K562 (cell line): Measurements from ENCODE around the gene MKRN2OS. TPM values are rescaled to one million over a fixed set of nuclear protein-coding genes. Genes with fewer than 3 reads are reported as not detected.

Source experiments
- ATAC-seq: fragments of 200-7000 bp; cut with Tn5 transposase; 3 replicates; pipeline ENCODE4 v1.9.1; 2020; ENCODE audit warnings: moderate library complexity
- BruUV-seq: library from RNA; stranded (reverse); fragments of 400-500 nt; replicated peaks from 2 replicates; lab custom pipeline; 2021; lab: Mats Ljungman, UMichigan
- CTCF ChIA-PET: fragments of 300-600 bp; formaldehyde crosslinking; extraction: SDS; loops from one replicate; lab custom pipeline; 2021; ENCODE audit warnings: low intra/inter-chr PET ratio; lab: Yijun Ruan, JAX
- POLR2A ChIA-PET: fragments of 300-600, 350-650 bp; sonication (Branson Sonifier 250); formaldehyde crosslinking; extraction: SDS; loops from one replicate; lab custom pipeline; 2021; ENCODE audit warnings: antibody characterized with exemption, inconsistent platforms; lab: Yijun Ruan, JAX
- DNase-seq, 4 experiments: peaks; one replicate each; pipeline versions ENCODE4 v3.0.0 to v3.0.0-alpha.2; 2011 to 2018; ENCODE audit warnings: low spot score in 3 of 4, mixed read lengths in 3 of 4; ENCODE audit errors: extremely low read depth in 1 of 4
- FAIRE-seq: peaks from 2 replicates; lab custom pipeline; 2011; peaks lifted over from hg19 to GRCh38; lab: Jason Lieb, UNC
- H2AFZ ChIP-seq: 2 replicates; pipeline ENCODE4 v1.6.0; 2011; ENCODE audit warnings: low read depth, low read length, control low read depth, inconsistent platforms
- H3K27ac ChIP-seq: fragments of 200-600 bp; 3 replicates; pipeline ENCODE4 v1.8.0; 2011; ENCODE audit warnings: low read depth, mild to moderate bottlenecking, control low read depth, inconsistent platforms, low read length, moderate library complexity, mixed read lengths; ENCODE audit errors: extremely low read depth
- H3K27me3 ChIP-seq, 2 experiments: fragments of 300-600 bp in 1 of 2; 2 replicates in 1 of 2; 3 replicates in 1 of 2; pipeline versions ENCODE4 v1.6.0 to v1.8.0; 2011; ENCODE audit warnings: inconsistent platforms in 2 of 2, low read length in 2 of 2, mild to moderate bottlenecking in 1 of 2, mixed read lengths in 1 of 2, moderate library complexity in 1 of 2; ENCODE audit not compliant: control insufficient read depth in 2 of 2, insufficient read depth in 2 of 2
- H3K36me3 ChIP-seq: fragments of 300-600 bp; 3 replicates; pipeline ENCODE4 v1.8.0; 2011; ENCODE audit warnings: mild to moderate bottlenecking, low read length, inconsistent platforms; ENCODE audit not compliant: control insufficient read depth, insufficient read depth
- H3K4me1 ChIP-seq, 2 experiments: fragments of 200-600 bp in 1 of 2; replicated peaks in 1 of 2; 2 replicates in 1 of 2; 3 replicates in 1 of 2; pipeline versions ENCODE4 v1.5.1 to v1.8.0; 2011; ENCODE audit warnings: inconsistent platforms in 2 of 2, low read length in 2 of 2, mild to moderate bottlenecking in 1 of 2, mixed read lengths in 1 of 2, moderate library complexity in 1 of 2; ENCODE audit not compliant: control insufficient read depth in 2 of 2, insufficient read depth in 2 of 2
- H3K4me2 ChIP-seq: 2 replicates; pipeline ENCODE4 v1.6.1; 2011; ENCODE audit warnings: low read length, control low read depth, inconsistent platforms, mixed read lengths; ENCODE audit not compliant: insufficient read depth
- H3K4me3 ChIP-seq: fragments of 200-600 bp; sonication (generic), shearing (Covaris generic); 2 replicates; pipeline ENCODE4 v1.5.1; 2016; ENCODE audit warnings: control low read depth, inconsistent platforms
- H3K79me2 ChIP-seq: fragments of 200-600 bp; 3 replicates; pipeline ENCODE4 v1.8.0; 2011; ENCODE audit warnings: low read length, inconsistent platforms; ENCODE audit not compliant: control insufficient read depth, insufficient read depth
- H3K9ac ChIP-seq, 2 experiments: 2 replicates each; pipeline versions ENCODE4 v1.6.0 to v1.6.1; 2011; ENCODE audit warnings: low read depth in 2 of 2, low read length in 2 of 2, control low read depth in 1 of 2, inconsistent platforms in 1 of 2, mild to moderate bottlenecking in 1 of 2, mixed read lengths in 1 of 2; ENCODE audit not compliant: insufficient read depth in 1 of 2
- H3K9me1 ChIP-seq: one replicate; pipeline ENCODE4 v1.6.0; 2011; ENCODE audit warnings: inconsistent platforms, mild to moderate bottlenecking, low read length, moderate library complexity; ENCODE audit not compliant: control insufficient read depth, insufficient read depth
- H3K9me3 ChIP-seq: replicated peaks from 2 replicates; pipeline ENCODE4 v1.5.1; 2011; ENCODE audit warnings: low read depth, low read length, inconsistent platforms; ENCODE audit not compliant: control insufficient read depth, insufficient read depth
- H4K20me1 ChIP-seq: replicated peaks from 2 replicates; pipeline ENCODE4 v1.6.1; 2011; ENCODE audit warnings: low read length, inconsistent platforms, mixed read lengths; ENCODE audit not compliant: control insufficient read depth, insufficient read depth
- CC2D1A ChIP-seq: fragments of 450-650 bp; IDR thresholded peaks from 2 replicates; pipeline ENCODE4 v1.6.1; 2017; ENCODE audit warnings: mild to moderate bottlenecking
- E2F8 ChIP-seq: fragments of 450-650 bp; IDR thresholded peaks from 2 replicates; pipeline ENCODE4 v1.7.1; 2018; ENCODE audit warnings: mild to moderate bottlenecking, low read depth; ENCODE audit not compliant: partially characterized antibody
- ESRRB ChIP-seq: fragments of 250-450 bp; sonication (Bioruptor Pico); IDR thresholded peaks from 2 replicates; pipeline ENCODE4 v1.5.0; 2020; ENCODE audit warnings: mild to moderate bottlenecking, moderate library complexity, borderline replicate concordance
- EZH2 ChIP-seq: IDR thresholded peaks from 2 replicates; pipeline ENCODE4 v1.6.1; 2012; ENCODE audit warnings: low read depth, mild to moderate bottlenecking, inconsistent platforms, low read length, borderline replicate concordance
- GABPB1 ChIP-seq: sonication (generic); formaldehyde crosslinking; IDR thresholded peaks from 2 replicates; pipeline ENCODE4 v1.8.0; 2022; ENCODE audit warnings: mild to moderate bottlenecking, missing genetic modification reagents
- JUNB ChIP-seq: fragments of 450-650 bp; formaldehyde crosslinking; conservative IDR thresholded peaks from 2 replicates; pipeline ENCODE4 v1.4.0; 2020; ENCODE audit warnings: mild to moderate bottlenecking
- NCOA1 ChIP-seq: fragments of 450-650 bp; IDR thresholded peaks from 2 replicates; pipeline ENCODE4 v1.6.1; 2016; ENCODE audit warnings: low read depth
- NCOA4 ChIP-seq: fragments of 450-650 bp; IDR thresholded peaks from 2 replicates; pipeline ENCODE4 v1.6.1; 2018; ENCODE audit warnings: mild to moderate bottlenecking; ENCODE audit not compliant: partially characterized antibody
- RBM22 ChIP-seq: fragments of 200-400 bp; formaldehyde crosslinking; IDR thresholded peaks from 2 replicates; pipeline ENCODE4 v1.6.1; 2018; ENCODE audit warnings: low read length, low read depth; ENCODE audit not compliant: poor library complexity, severe bottlenecking
- THAP7 ChIP-seq: fragments of 250-450 bp; sonication (Bioruptor Pico); IDR thresholded peaks from 2 replicates; pipeline ENCODE4 v1.5.0; 2021
- VEZF1 ChIP-seq: fragments of 200-800 bp; sonication (Bioruptor generic); IDR thresholded peaks from 2 replicates; pipeline ENCODE4 v1.6.1; 2017; ENCODE audit warnings: missing genetic modification characterization, missing compliant biosample characterization
- ZNF609 ChIP-seq: sonication (generic); formaldehyde crosslinking; IDR thresholded peaks from 2 replicates; pipeline ENCODE4 v1.8.1; 2023; ENCODE audit warnings: missing genetic modification reagents, mild to moderate bottlenecking, borderline replicate concordance
- WGBS: fragments of 100-300 bp; shearing (Covaris generic); methylation state at CpG from one replicate; pipeline ENCODE4 v1.1.6; 2016; ENCODE audit warnings: low coverage, mixed read lengths; ENCODE audit not compliant: insufficient coverage; ENCODE audit errors: missing lambda C conversion rate; 5-methylcytosine and 5-hydroxymethylcytosine counted together
- in situ Hi-C: fragments of 300-500 bp; cut with MboI; formaldehyde crosslinking; loops from 4 replicates; pipeline ENCODE4 v1.15.0; 2018; ENCODE audit warnings: inconsistent platforms, mixed read lengths
- intact Hi-C: fragments of 100-400 bp; cut with micrococcal nuclease; formaldehyde crosslinking; loops from 2 replicates; pipeline ENCODE4 v1.14.2; 2022
- polyA plus RNA-seq, 8 experiments: library from polyadenylated mRNA; depleted of rRNA in 4 of 8; stranded (reverse) in 5 of 8; unstranded in 3 of 8; fragments of >200 nt; fragmentation: Nextera tagmentation in 2 of 8; fragmentation: Illumina TruSeq in 1 of 8; extraction: Ambion mirVana in 2 of 8; extraction: Trizol in 1 of 8; gene quantifications; 2 replicates each; pipeline versions ENCODE4 v1.2.1 to v1.2.3, GENCODE V29; 2011 to 2014; ENCODE audit warnings: inconsistent platforms in 1 of 8, missing spikeins in 1 of 8
- total RNA-seq, 7 experiments: library from RNA; depleted of rRNA in 6 of 7; stranded (reverse); fragments of >200 nt in 6 of 7; fragmentation: Illumina TruSeq in 2 of 7; extraction: Trizol in 2 of 7; gene quantifications; 2 replicates each; pipeline versions ENCODE4 v1.2.1 to v1.2.3, GENCODE V29; 2011 to 2021; ENCODE audit warnings: low replicate concordance in 1 of 7

Gene MKRN2OS
- total and polyA plus RNA-seq, 9 of the 15 experiments (the other 6 are each of a cell fraction or from before 2014, with no cell fraction given) = 0.11 to 0.27 (median 0.17) TPM; not detected in 6

GRCh38 chr3:12532182-12532581 is 13.1 kb downstream of the MKRN2OS start (continued):
- TF ChIP-seq NCOA4 = no peak
- no peak for TF ChIP-seq EZH2
- no peak for TF ChIP-seq JUNB
- TF ChIP-seq, all 486 proteins: peak for 0

GRCh38 chr3:12527757-12528143 is 17.5 kb downstream of the MKRN2OS start:
- POLR2A ChIA-PET = interaction anchor here (0.5 kb wide), 1 partner anchor 137 kb away, joined by 3 read pairs; no protein-coding TSS in a partner anchor
- in situ Hi-C loops = no loop called here
- intact Hi-C loops = no loop called here
- no peak for TF ChIP-seq RBM22
- no peak for TF ChIP-seq GABPB1 (CRISPR knock-in tag)
- TF ChIP-seq CC2D1A = no peak
- no peak for TF ChIP-seq VEZF1 (CRISPR knock-in tag)
- no peak for TF ChIP-seq THAP7 (CRISPR knock-in tag)
- TF ChIP-seq E2F8 = no peak
- no peak for TF ChIP-seq NCOA1
- no peak for TF ChIP-seq ZNF609 (CRISPR knock-in tag)
- TF ChIP-seq ESRRB (CRISPR knock-in tag) = no peak

More at GRCh38 chr3:12527757-12528143, 17.5 kb downstream of the MKRN2OS start:
- no TSS peak for BruUV-seq
- no peaks in the 10 kb centered on the region for H3K27me3 ChIP-seq
- DNase-seq (no peak), FAIRE-seq (no peak), ATAC-seq (no peak)
- H2AFZ ChIP-seq = no peak overlapping the region
- no peak overlapping the region for H3K4me3 ChIP-seq
- H3K9me1 ChIP-seq = no peaks in the 10 kb centered on the region
- peaks cover 86% of the 10 kb centered on the region for H3K36me3 ChIP-seq
- no peak overlapping the region for H3K9ac ChIP-seq
- WGBS = 88% methylated on average over 3 of the region's 3 CpGs
- no peak overlapping the region for H3K4me2 ChIP-seq
- no peaks in the 10 kb centered on the region for H3K79me2 ChIP-seq
- CTCF ChIA-PET = no interaction called here
- H3K27ac ChIP-seq = no peak overlapping the region
- H3K4me1 ChIP-seq = no peaks in the 10 kb centered on the region
- no peaks in the 10 kb centered on the region for H3K9me3 ChIP-seq
- H4K20me1 ChIP-seq = no peaks in the 10 kb centered on the region
